IMR-90 (cell line): ENCODE results near the gene ISG15. TPM values are rescaled to one million over a fixed set of nuclear protein-coding genes. Genes with fewer than 3 reads are reported as not detected.

Source experiments
- ATAC-seq: fragments of 200-7000 bp; cut with Tn5 transposase; 2 replicates; pipeline ENCODE4 v1.9.1; 2020; ENCODE audit warnings: low read depth, mild to moderate bottlenecking, moderate library complexity
- BruUV-seq: library from RNA; stranded (reverse); fragments of 400-500 nt; replicated peaks from 2 replicates; lab custom pipeline; 2021; lab: Mats Ljungman, UMichigan
- CTCF ChIA-PET: fragments of 300-600 bp; formaldehyde crosslinking; extraction: SDS; loops from one replicate; lab custom pipeline; 2021; ENCODE audit warnings: antibody characterized with exemption; lab: Yijun Ruan, JAX
- POLR2A ChIA-PET: fragments of 300-600 bp; sonication (Branson Sonifier 250); formaldehyde crosslinking; loops from one replicate; lab custom pipeline; 2022; ENCODE audit warnings: antibody characterized with exemption; ENCODE audit not compliant: unreplicated experiment; lab: Charles Lee
- DNase-seq: peaks from one replicate; pipeline ENCODE4 v3.0.0; 2013
- H2AFZ ChIP-seq: replicated peaks from 2 replicates; pipeline ENCODE3; 2013; ENCODE audit warnings: low read length, mild to moderate bottlenecking; ENCODE audit not compliant: poor library complexity
- H2AK5ac ChIP-seq: 2 replicates; pipeline ENCODE4 v1.6.1; 2013; ENCODE audit warnings: low read depth, low read length, inconsistent platforms
- H2AK9ac ChIP-seq: replicated peaks from 2 replicates; pipeline ENCODE3; 2013; ENCODE audit warnings: mild to moderate bottlenecking, low read depth, low read length, moderate library complexity; ENCODE audit not compliant: poor library complexity
- H2BK120ac ChIP-seq: 2 replicates; pipeline ENCODE4 v1.6.1; 2013; ENCODE audit warnings: low read depth, low read length, inconsistent platforms
- H2BK15ac ChIP-seq: 3 replicates; pipeline ENCODE4 v1.6.1; 2013; ENCODE audit warnings: low read depth, low read length, inconsistent platforms
- H2BK20ac ChIP-seq: 2 replicates; pipeline ENCODE4 v1.6.1; 2013; ENCODE audit warnings: low read depth, mild to moderate bottlenecking, inconsistent platforms, low read length, moderate library complexity
- H2BK5ac ChIP-seq: 2 replicates; pipeline ENCODE4 v1.6.1; 2013; ENCODE audit warnings: mild to moderate bottlenecking, low read depth, low read length, inconsistent platforms; ENCODE audit not compliant: poor library complexity, severe bottlenecking
- H3K14ac ChIP-seq: replicated peaks from 2 replicates; pipeline ENCODE4 v1.6.1; 2013; ENCODE audit warnings: low read depth, low read length, inconsistent platforms
- H3K18ac ChIP-seq: 2 replicates; pipeline ENCODE4 v1.6.1; 2013; ENCODE audit warnings: low read depth, low read length, control low read depth
- H3K23ac ChIP-seq: 2 replicates; pipeline ENCODE4 v1.6.1; 2013; ENCODE audit warnings: low read depth, low read length, inconsistent platforms
- H3K27ac ChIP-seq: 2 replicates; pipeline ENCODE4 v1.5.1; 2013; ENCODE audit warnings: mild to moderate bottlenecking, control low read depth, low read length; ENCODE audit not compliant: insufficient read depth
- H3K27me3 ChIP-seq: 2 replicates; pipeline ENCODE4 v1.6.1; 2013; ENCODE audit warnings: low read length; ENCODE audit not compliant: control insufficient read depth, insufficient read depth
- H3K36me3 ChIP-seq: 2 replicates; pipeline ENCODE4 v1.6.1; 2013; ENCODE audit warnings: low read length, mixed read lengths; ENCODE audit not compliant: control insufficient read depth, insufficient read depth
- H3K4ac ChIP-seq: 2 replicates; pipeline ENCODE4 v1.6.1; 2013; ENCODE audit warnings: low read depth, low read length, inconsistent platforms
- H3K4me1 ChIP-seq: 2 replicates; pipeline ENCODE4 v1.6.1; 2013; ENCODE audit warnings: low read length, mixed read lengths; ENCODE audit not compliant: control insufficient read depth, insufficient read depth
- H3K4me2 ChIP-seq: 2 replicates; pipeline ENCODE4 v1.6.1; 2013; ENCODE audit warnings: low read depth, mild to moderate bottlenecking, control low read depth, low read length, moderate library complexity
- H3K4me3 ChIP-seq: 2 replicates; pipeline ENCODE4 v1.5.1; 2013; ENCODE audit warnings: low read depth, mild to moderate bottlenecking, control low read depth, low read length, moderate library complexity; ENCODE audit not compliant: insufficient read depth
- H3K56ac ChIP-seq: 2 replicates; pipeline ENCODE4 v1.6.1; 2013; ENCODE audit warnings: low read length, inconsistent platforms; ENCODE audit not compliant: insufficient read depth; ENCODE audit errors: extremely low read depth
- H3K79me1 ChIP-seq, 2 experiments: 2 replicates each; pipeline ENCODE4 v1.6.1; 2013; ENCODE audit warnings: low read length in 2 of 2, inconsistent platforms in 1 of 2, low read depth in 1 of 2
- H3K9ac ChIP-seq: 2 replicates; pipeline ENCODE4 v1.6.1; 2013; ENCODE audit warnings: low read depth, low read length, control low read depth
- H3K9me1 ChIP-seq: 2 replicates; pipeline ENCODE4 v1.6.1; 2013; ENCODE audit warnings: low read length, inconsistent platforms; ENCODE audit not compliant: insufficient read depth
- H3K9me3 ChIP-seq: 2 replicates; pipeline ENCODE4 v1.6.1; 2013; ENCODE audit warnings: low read length; ENCODE audit not compliant: control insufficient read depth, insufficient read depth
- H4K20me1 ChIP-seq: 2 replicates; pipeline ENCODE4 v1.6.1; 2013; ENCODE audit warnings: low read length, inconsistent platforms; ENCODE audit not compliant: insufficient read depth
- H4K5ac ChIP-seq: 2 replicates; pipeline ENCODE4 v1.6.1; 2013; ENCODE audit warnings: mild to moderate bottlenecking, low read depth, low read length, control low read depth
- H4K8ac ChIP-seq, 2 experiments: 2 replicates each; pipeline ENCODE4 v1.6.1; 2013; ENCODE audit warnings: low read depth in 2 of 2, low read length in 2 of 2, control low read depth in 1 of 2, inconsistent platforms in 1 of 2
- H4K91ac ChIP-seq: 2 replicates; pipeline ENCODE4 v1.6.1; 2013; ENCODE audit warnings: low read depth, low read length, inconsistent platforms; ENCODE audit not compliant: insufficient read depth
- BHLHE40 ChIP-seq: fragments of 150-350 bp; IDR thresholded peaks from 2 replicates; pipeline ENCODE4 v1.6.1; 2016; ENCODE audit warnings: mild to moderate bottlenecking, low read depth, low read length
- CEBPB ChIP-seq: IDR thresholded peaks from 2 replicates; pipeline ENCODE4 v1.6.1; 2012; ENCODE audit warnings: low read depth, low read length, improper control_type of control experiment
- CHD1 ChIP-seq: IDR thresholded peaks from 2 replicates; pipeline ENCODE4 v1.6.1; 2012; ENCODE audit warnings: low read depth, low read length, improper control_type of control experiment
- FOS ChIP-seq: fragments of 150-350 bp; IDR thresholded peaks from 2 replicates; pipeline ENCODE4 v1.6.1; 2016; ENCODE audit warnings: low read depth, low read length
- MAFK ChIP-seq: IDR thresholded peaks from 2 replicates; pipeline ENCODE4 v1.6.1; 2012; ENCODE audit warnings: low read depth, low read length, improper control_type of control experiment
- MAZ ChIP-seq: IDR thresholded peaks from 2 replicates; pipeline ENCODE4 v1.6.1; 2012; ENCODE audit warnings: low read depth, mild to moderate bottlenecking, low read length, improper control_type of control experiment, moderate library complexity, borderline replicate concordance
- MXI1 ChIP-seq: IDR thresholded peaks from 2 replicates; pipeline ENCODE4 v1.6.1; 2012; ENCODE audit warnings: low read depth, mild to moderate bottlenecking, low read length, moderate library complexity, borderline replicate concordance
- NFE2L2 ChIP-seq: fragments of 150-350 bp; IDR thresholded peaks from 2 replicates; pipeline ENCODE4 v1.6.1; 2016; ENCODE audit warnings: low read depth, mild to moderate bottlenecking, low read length
- POLR2A ChIP-seq: IDR thresholded peaks from 2 replicates; pipeline ENCODE4 v1.6.1; 2012; ENCODE audit warnings: mild to moderate bottlenecking, low read depth, low read length
- RAD21 ChIP-seq: IDR thresholded peaks from 2 replicates; pipeline ENCODE4 v1.6.1; 2012; ENCODE audit warnings: low read length, improper control_type of control experiment
- RCOR1 ChIP-seq: IDR thresholded peaks from 2 replicates; pipeline ENCODE4 v1.6.1; 2012; ENCODE audit warnings: mild to moderate bottlenecking, low read length, improper control_type of control experiment; ENCODE audit not compliant: insufficient replicate concordance
- RFX5 ChIP-seq: IDR thresholded peaks from 2 replicates; pipeline ENCODE4 v1.8.0; 2012; ENCODE audit warnings: low read depth, mild to moderate bottlenecking, low read length, moderate library complexity
- WGBS, 2 experiments: methylation state at CpG; one replicate each; pipeline versions ENCODE4 v1.1.5 to v1.1.7; 2013; ENCODE audit warnings: missing lambda C conversion rate in 2 of 2; ENCODE audit not compliant: insufficient read length in 1 of 2; ENCODE audit errors: extremely low coverage in 2 of 2; 5-methylcytosine and 5-hydroxymethylcytosine counted together
- dilution Hi-C: fragments of 300-500 bp; cut with HindIII; formaldehyde crosslinking; loops from one replicate; pipeline ENCODE4 v1.14.3; 2018; ENCODE audit warnings: low sequenced_read_pairs; ENCODE audit not compliant: unreplicated experiment
- in situ Hi-C: fragments of 300-500 bp; cut with MboI; formaldehyde crosslinking; loops from 3 replicates; pipeline ENCODE4 v1.14.3; 2019; ENCODE audit warnings: low sequenced_read_pairs, inconsistent platforms, mixed read lengths
- intact Hi-C: fragments of 100-400 bp; cut with micrococcal nuclease; formaldehyde crosslinking; loops from 2 replicates; pipeline ENCODE4 v1.10.0; 2022
- polyA plus RNA-seq, 3 experiments: library from polyadenylated mRNA; depleted of rRNA; stranded (reverse); fragments of >200 nt; gene quantifications; 2 replicates each; pipeline ENCODE4 v1.2.3, GENCODE V29; 2012; ENCODE audit warnings: low replicate concordance in 1 of 3
- total RNA-seq: library from RNA; depleted of rRNA; stranded (reverse); fragments of >200 nt; gene quantifications from 2 replicates; pipeline ENCODE4 v1.2.3, GENCODE V29; 2012
- TF ChIP-seq, protein P1 (sequence below): conservative IDR thresholded peaks from 2 replicates; pipeline ENCODE4 v1.5.1; 2012; ENCODE audit warnings: mild to moderate bottlenecking, low read depth, low read length, improper control_type of control experiment
- TF ChIP-seq, protein P2 (sequence below): fragments of 150-350 bp; IDR thresholded peaks from 2 replicates; pipeline ENCODE4 v1.6.1; 2016; ENCODE audit warnings: low read depth, mild to moderate bottlenecking, low read length, moderate library complexity, borderline replicate concordance
- TF ChIP-seq, protein P3 (sequence below): fragments of 150-350 bp; IDR thresholded peaks from 2 replicates; pipeline ENCODE4 v1.6.1; 2017; ENCODE audit warnings: mild to moderate bottlenecking, antibody characterized with exemption, low read length, low read depth

Gene ISG15
- total and polyA plus RNA-seq, 2 of the 4 experiments (the other 2 are of a cell fraction) = 99.1 to 105 TPM

DNA sequence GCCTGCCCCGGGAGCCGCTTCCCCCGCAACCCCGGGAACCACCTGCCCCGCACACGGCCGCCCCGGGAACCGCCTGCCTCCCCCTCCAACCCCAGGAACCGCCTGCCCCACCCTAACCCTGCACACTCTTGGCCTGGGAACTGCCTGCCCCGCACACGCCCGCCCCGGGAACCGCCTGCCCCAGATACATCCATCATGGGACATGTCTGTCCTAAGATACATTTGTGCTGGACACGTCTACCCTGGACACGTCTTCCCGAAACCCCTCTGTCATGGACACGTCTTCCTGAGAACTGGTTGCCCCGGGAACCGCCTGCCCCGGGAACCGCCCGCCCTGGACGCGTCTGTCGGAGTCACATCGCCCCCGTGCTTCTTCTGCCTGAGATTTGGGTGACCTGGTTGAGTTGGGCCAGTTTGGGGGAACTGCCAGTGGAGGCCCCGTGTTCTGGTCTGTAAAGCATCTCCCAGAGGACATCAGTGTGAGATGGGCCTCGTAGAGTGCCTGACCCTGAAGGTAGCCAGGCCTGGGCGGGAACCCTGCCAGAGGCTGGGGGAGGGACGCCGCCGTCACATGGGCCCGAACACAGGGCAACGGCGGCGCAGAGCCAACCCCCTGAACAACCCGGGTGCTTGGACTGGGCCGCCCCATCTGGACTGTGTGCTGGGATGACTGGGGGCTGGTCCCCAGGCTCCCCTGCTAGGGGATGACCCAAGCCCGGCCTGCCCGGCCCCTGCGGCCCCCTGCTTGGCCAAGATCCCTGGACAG is 35.0 kb upstream of the ISG15 start:
- Histone ChIP-seq H2BK20ac (no peak overlapping the region), H2AK5ac (no peak overlapping the region), H4K5ac (no peak overlapping the region)
- TF ChIP-seq MXI1 = no peak
- TF ChIP-seq RFX5 = no peak
- no peak for TF ChIP-seq FOS
- TF ChIP-seq, protein P1, sequence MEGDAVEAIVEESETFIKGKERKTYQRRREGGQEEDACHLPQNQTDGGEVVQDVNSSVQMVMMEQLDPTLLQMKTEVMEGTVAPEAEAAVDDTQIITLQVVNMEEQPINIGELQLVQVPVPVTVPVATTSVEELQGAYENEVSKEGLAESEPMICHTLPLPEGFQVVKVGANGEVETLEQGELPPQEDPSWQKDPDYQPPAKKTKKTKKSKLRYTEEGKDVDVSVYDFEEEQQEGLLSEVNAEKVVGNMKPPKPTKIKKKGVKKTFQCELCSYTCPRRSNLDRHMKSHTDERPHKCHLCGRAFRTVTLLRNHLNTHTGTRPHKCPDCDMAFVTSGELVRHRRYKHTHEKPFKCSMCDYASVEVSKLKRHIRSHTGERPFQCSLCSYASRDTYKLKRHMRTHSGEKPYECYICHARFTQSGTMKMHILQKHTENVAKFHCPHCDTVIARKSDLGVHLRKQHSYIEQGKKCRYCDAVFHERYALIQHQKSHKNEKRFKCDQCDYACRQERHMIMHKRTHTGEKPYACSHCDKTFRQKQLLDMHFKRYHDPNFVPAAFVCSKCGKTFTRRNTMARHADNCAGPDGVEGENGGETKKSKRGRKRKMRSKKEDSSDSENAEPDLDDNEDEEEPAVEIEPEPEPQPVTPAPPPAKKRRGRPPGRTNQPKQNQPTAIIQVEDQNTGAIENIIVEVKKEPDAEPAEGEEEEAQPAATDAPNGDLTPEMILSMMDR = no peak
- no peak for TF ChIP-seq POLR2A
- no peak for TF ChIP-seq RAD21
- TF ChIP-seq MAZ = no peak
- no peak for TF ChIP-seq NFE2L2
- TF ChIP-seq CEBPB = no peak
- no peak for TF ChIP-seq RCOR1
- TF ChIP-seq BHLHE40 = no peak
- TF ChIP-seq MAFK = no peak
- no peak for TF ChIP-seq CHD1
- TF ChIP-seq, protein P2, sequence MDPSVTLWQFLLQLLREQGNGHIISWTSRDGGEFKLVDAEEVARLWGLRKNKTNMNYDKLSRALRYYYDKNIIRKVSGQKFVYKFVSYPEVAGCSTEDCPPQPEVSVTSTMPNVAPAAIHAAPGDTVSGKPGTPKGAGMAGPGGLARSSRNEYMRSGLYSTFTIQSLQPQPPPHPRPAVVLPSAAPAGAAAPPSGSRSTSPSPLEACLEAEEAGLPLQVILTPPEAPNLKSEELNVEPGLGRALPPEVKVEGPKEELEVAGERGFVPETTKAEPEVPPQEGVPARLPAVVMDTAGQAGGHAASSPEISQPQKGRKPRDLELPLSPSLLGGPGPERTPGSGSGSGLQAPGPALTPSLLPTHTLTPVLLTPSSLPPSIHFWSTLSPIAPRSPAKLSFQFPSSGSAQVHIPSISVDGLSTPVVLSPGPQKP = no peak
- TF ChIP-seq, protein P3, sequence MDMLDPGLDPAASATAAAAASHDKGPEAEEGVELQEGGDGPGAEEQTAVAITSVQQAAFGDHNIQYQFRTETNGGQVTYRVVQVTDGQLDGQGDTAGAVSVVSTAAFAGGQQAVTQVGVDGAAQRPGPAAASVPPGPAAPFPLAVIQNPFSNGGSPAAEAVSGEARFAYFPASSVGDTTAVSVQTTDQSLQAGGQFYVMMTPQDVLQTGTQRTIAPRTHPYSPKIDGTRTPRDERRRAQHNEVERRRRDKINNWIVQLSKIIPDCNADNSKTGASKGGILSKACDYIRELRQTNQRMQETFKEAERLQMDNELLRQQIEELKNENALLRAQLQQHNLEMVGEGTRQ = no peak

More for the DNA sequence above, 35.0 kb upstream of the ISG15 start:
- no peak overlapping the region for H3K4ac ChIP-seq
- H3K36me3 ChIP-seq = no peaks in the 10 kb centered on the region
- DNase-seq (no peak), ATAC-seq (no peak)
- H3K4me2 ChIP-seq = no peak overlapping the region
- H2AFZ ChIP-seq = no peak overlapping the region
- no peak overlapping the region for H3K27ac ChIP-seq
- no peak overlapping the region for H3K56ac ChIP-seq
- H3K79me1 ChIP-seq = no peaks in the 10 kb centered on the region
- no peak overlapping the region for H3K18ac ChIP-seq
- H3K4me3 ChIP-seq = no peak overlapping the region
- no peak overlapping the region for H4K91ac ChIP-seq
- POLR2A ChIA-PET = no interaction called here
- no peaks in the 10 kb centered on the region for H3K9me3 ChIP-seq
- no TSS peak for BruUV-seq
- CTCF ChIA-PET = no interaction called here
- H2AK9ac ChIP-seq = no peak overlapping the region
- peaks cover 5% of the 10 kb centered on the region; the same call in 1 of the 2 replicates for H3K27me3 ChIP-seq
- H3K4me1 ChIP-seq = 0 out of 2 replicates have a peak, but pooled peaks cover 2% of the 10 kb centered on the region
- dilution Hi-C loops = no loop called here
- H2BK5ac ChIP-seq = no peak overlapping the region
- no peak overlapping the region for H2BK120ac ChIP-seq
- no peaks in the 10 kb centered on the region for H3K9me1 ChIP-seq
- H3K9ac ChIP-seq = no peak overlapping the region
- no peak overlapping the region for H3K14ac ChIP-seq
- H3K23ac ChIP-seq = no peak overlapping the region
- in situ Hi-C loops = no loop called here
- 92% methylated on average over 24 of the region's 44 CpGs; no CpG with 5 or more reads in 1 of the 2 experiments for WGBS, 2 experiments
- H4K8ac ChIP-seq = no peak overlapping the region
- intact Hi-C loops = loop anchor here (5.0 kb wide), 1 partner anchor 76 kb away; no protein-coding TSS in a partner anchor
- no peaks in the 10 kb centered on the region; the same call in 1 of the 2 replicates for H4K20me1 ChIP-seq
- H2BK15ac ChIP-seq = no peak overlapping the region
